Measurements from ENCODE around the gene KDM7A. TPM values are rescaled to one million over a fixed set of nuclear protein-coding genes. Genes with fewer than 3 reads are reported as not detected.

The KDM7A gene
- total RNA-seq, 1 donor from 2014 or later, result 14.8 TPM

- Mint-ChIP-seq H3K9me3 (ENCODE audit: unreplicated experiment) (no peaks in the 10 kb centered on the region), H3K27ac (ENCODE audit: unreplicated experiment) (no peak overlapping the region), H3K4me1 (ENCODE audit: unreplicated experiment) (peaks cover 19% of the 10 kb centered on the region), H3K27me3 (ENCODE audit: unreplicated experiment) (peaks cover 10% of the 10 kb centered on the region), H3K4me3 (ENCODE audit: unreplicated experiment) (no peak overlapping the region), H3K36me3 (ENCODE audit: low read depth, unreplicated experiment) (peaks cover 12% of the 10 kb centered on the region)
- DNase-seq (ENCODE audit: low spot score), result no peak
- TF ChIP-seq, protein P1, sequence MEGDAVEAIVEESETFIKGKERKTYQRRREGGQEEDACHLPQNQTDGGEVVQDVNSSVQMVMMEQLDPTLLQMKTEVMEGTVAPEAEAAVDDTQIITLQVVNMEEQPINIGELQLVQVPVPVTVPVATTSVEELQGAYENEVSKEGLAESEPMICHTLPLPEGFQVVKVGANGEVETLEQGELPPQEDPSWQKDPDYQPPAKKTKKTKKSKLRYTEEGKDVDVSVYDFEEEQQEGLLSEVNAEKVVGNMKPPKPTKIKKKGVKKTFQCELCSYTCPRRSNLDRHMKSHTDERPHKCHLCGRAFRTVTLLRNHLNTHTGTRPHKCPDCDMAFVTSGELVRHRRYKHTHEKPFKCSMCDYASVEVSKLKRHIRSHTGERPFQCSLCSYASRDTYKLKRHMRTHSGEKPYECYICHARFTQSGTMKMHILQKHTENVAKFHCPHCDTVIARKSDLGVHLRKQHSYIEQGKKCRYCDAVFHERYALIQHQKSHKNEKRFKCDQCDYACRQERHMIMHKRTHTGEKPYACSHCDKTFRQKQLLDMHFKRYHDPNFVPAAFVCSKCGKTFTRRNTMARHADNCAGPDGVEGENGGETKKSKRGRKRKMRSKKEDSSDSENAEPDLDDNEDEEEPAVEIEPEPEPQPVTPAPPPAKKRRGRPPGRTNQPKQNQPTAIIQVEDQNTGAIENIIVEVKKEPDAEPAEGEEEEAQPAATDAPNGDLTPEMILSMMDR (IDR thresholded peaks at IDR 0.05; ENCODE audit: unreplicated experiment), result no peak
Measured at GRCh38 chr7:140056431-140057142, 120.2 kb downstream of the KDM7A start.

GRCh38 chr7:140055833-140056232 lies 121.0 kb downstream of the KDM7A start:
- Mint-ChIP-seq H3K4me3 (ENCODE audit: unreplicated experiment) (no peak overlapping the region), H3K4me1 (ENCODE audit: unreplicated experiment) (peaks cover 12% of the 10 kb centered on the region), H3K36me3 (ENCODE audit: low read depth, unreplicated experiment) (peaks cover 6% of the 10 kb centered on the region), H3K9me3 (ENCODE audit: unreplicated experiment) (no peaks in the 10 kb centered on the region), H3K27me3 (ENCODE audit: unreplicated experiment) (peaks cover 5% of the 10 kb centered on the region), H3K27ac (ENCODE audit: unreplicated experiment) (no peak overlapping the region)
- DNase-seq (ENCODE audit: low spot score), result no peak
- TF ChIP-seq, protein P1 (IDR thresholded peaks at IDR 0.05; ENCODE audit: unreplicated experiment), result no peak

- Mint-ChIP-seq H3K4me3 (ENCODE audit: unreplicated experiment) (no peak overlapping the region), H3K27ac (ENCODE audit: unreplicated experiment) (no peak overlapping the region), H3K27me3 (ENCODE audit: unreplicated experiment) (no peaks in the 10 kb centered on the region), H3K4me1 (ENCODE audit: unreplicated experiment) (peaks cover 13% of the 10 kb centered on the region), H3K36me3 (ENCODE audit: low read depth, unreplicated experiment) (peaks cover 14% of the 10 kb centered on the region), H3K9me3 (ENCODE audit: unreplicated experiment) (peaks cover 4% of the 10 kb centered on the region)
- no peak for DNase-seq (ENCODE audit: low spot score)
- TF ChIP-seq, protein P1 (IDR thresholded peaks at IDR 0.05; ENCODE audit: unreplicated experiment), result no peak
Measured at GRCh38 chr7:140054751-140055150, 122.0 kb downstream of the KDM7A start.

DNA sequence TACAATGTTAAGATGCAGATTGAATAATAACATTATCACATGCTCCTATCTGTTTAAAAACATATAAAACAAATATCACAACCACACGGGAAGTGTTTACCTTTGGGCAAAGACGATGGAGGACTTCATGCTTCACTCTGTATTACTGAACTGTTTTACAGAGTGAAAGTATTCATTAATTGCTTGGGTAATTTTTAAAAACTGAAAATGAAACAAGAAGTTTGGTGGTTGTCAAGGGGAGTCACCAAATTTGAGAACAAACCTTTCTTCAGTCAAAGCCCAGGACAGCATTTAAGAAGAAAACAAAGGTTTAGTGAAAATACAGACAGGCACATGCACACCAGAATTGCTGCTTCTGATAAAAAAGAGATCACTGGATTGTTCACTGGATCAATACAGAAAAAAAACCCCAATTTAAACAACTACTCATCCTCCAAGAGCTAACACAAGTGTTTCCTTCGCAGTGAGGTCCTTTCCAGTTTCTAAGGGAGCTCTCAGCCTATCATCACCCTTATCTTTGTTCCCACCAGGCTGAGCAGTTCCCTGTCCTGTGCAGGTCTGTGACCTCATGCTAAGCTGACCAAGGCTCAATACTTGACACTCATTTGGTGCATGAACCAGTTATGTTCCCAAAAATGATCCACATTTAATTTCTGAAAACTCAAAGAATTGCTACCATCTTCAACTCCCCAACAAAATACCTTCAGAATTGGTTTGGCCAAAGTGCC lies 122.8 kb downstream of the KDM7A start:
- no peaks in the 10 kb centered on the region for H3K27me3 Mint-ChIP-seq (ENCODE audit: unreplicated experiment)
- H3K4me1 Mint-ChIP-seq (ENCODE audit: unreplicated experiment), result peaks cover 20% of the 10 kb centered on the region
- peaks cover 5% of the 10 kb centered on the region for H3K9me3 Mint-ChIP-seq (ENCODE audit: unreplicated experiment)
- H3K27ac Mint-ChIP-seq (ENCODE audit: unreplicated experiment), result no peak overlapping the region
- H3K36me3 Mint-ChIP-seq (ENCODE audit: low read depth, unreplicated experiment), result peaks cover 15% of the 10 kb centered on the region
- TF ChIP-seq, protein P1 (IDR thresholded peaks at IDR 0.05; ENCODE audit: unreplicated experiment), result no peak
- no peak for DNase-seq (ENCODE audit: low spot score)
- no peak overlapping the region for H3K4me3 Mint-ChIP-seq (ENCODE audit: unreplicated experiment)

DNA sequence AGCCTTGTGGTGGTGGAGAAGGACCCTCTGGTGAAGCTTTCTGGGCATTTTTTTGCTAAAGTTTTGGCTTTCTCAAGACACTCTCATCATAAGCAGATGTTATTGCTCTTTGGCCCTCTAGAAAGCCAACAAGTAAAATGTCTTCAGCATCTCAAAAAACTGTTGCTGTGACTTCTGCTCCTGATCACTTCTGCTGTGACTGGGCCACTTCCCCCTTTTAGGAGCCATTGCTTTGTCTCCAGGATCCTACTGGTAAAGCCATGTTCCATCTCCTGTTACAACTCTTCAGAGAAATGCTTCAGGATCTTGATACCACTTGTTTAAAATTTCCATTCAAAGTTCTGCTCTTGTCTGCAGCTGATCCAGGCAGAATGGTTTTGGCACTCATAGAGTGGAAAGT lies 125.0 kb downstream of the KDM7A start:
- peaks cover 24% of the 10 kb centered on the region for H3K4me1 Mint-ChIP-seq (ENCODE audit: unreplicated experiment)
- no peaks in the 10 kb centered on the region for H3K27me3 Mint-ChIP-seq (ENCODE audit: unreplicated experiment)
- peaks cover 5% of the 10 kb centered on the region for H3K9me3 Mint-ChIP-seq (ENCODE audit: unreplicated experiment)
- TF ChIP-seq, protein P1 (IDR thresholded peaks at IDR 0.05; ENCODE audit: unreplicated experiment), result no peak
- DNase-seq (ENCODE audit: low spot score), result no peak
- H3K36me3 Mint-ChIP-seq (ENCODE audit: low read depth, unreplicated experiment), result peaks cover 11% of the 10 kb centered on the region
- H3K27ac Mint-ChIP-seq (ENCODE audit: unreplicated experiment), result no peak overlapping the region
- H3K4me3 Mint-ChIP-seq (ENCODE audit: unreplicated experiment), result no peak overlapping the region
